SK-N-SH treated with all-trans-retinoic acid at 6 μM for 48 hours (cell line): ENCODE measurements around the gene ENAH.

Experiments
- ATAC-seq: fragments of 200-7000 bp; cut with Tn5 transposase; 3 replicates; pipeline ENCODE4 v1.9.1; 2020; ENCODE audit warnings: mild to moderate bottlenecking, moderate library complexity
- ARNTL ChIP-seq: fragments of 450-650 bp; formaldehyde crosslinking; IDR thresholded peaks from 2 replicates; pipeline ENCODE4 v1.5.0; 2020; ENCODE audit warnings: low read depth, mild to moderate bottlenecking, moderate library complexity, borderline replicate concordance
- BACH2 ChIP-seq: fragments of 250-450 bp; sonication (Bioruptor Pico); IDR thresholded peaks from 2 replicates; pipeline ENCODE4 v1.9.0; 2021; ENCODE audit warnings: mild to moderate bottlenecking, borderline replicate concordance
- CREB5 ChIP-seq: fragments of 250-450 bp; sonication (Bioruptor Pico); IDR thresholded peaks from 2 replicates; pipeline ENCODE4 v1.5.1; 2020; ENCODE audit warnings: low read depth, mild to moderate bottlenecking, moderate library complexity
- CSDC2 ChIP-seq: fragments of 250-450 bp; sonication (Bioruptor Pico); IDR thresholded peaks from 2 replicates; pipeline ENCODE4 v1.5.0; 2020; ENCODE audit warnings: mild to moderate bottlenecking, moderate library complexity
- CSRNP3 ChIP-seq: fragments of 250-450 bp; sonication (Bioruptor Pico); IDR thresholded peaks from 2 replicates; pipeline ENCODE4 v1.5.1; 2021; ENCODE audit warnings: mild to moderate bottlenecking, moderate library complexity
- ESRRG ChIP-seq: fragments of 250-450 bp; sonication (Bioruptor Pico); IDR thresholded peaks from 2 replicates; pipeline ENCODE4 v1.6.1; 2021; ENCODE audit warnings: mild to moderate bottlenecking
- GLIS3 ChIP-seq: fragments of 250-450 bp; sonication (Bioruptor Pico); IDR thresholded peaks from 2 replicates; pipeline ENCODE4 v1.5.0; 2020; ENCODE audit warnings: mild to moderate bottlenecking, moderate library complexity
- ISL1 ChIP-seq: fragments of 250-450 bp; sonication (Bioruptor Pico); IDR thresholded peaks from 2 replicates; pipeline ENCODE4 v2.1.2; 2022; ENCODE audit warnings: mild to moderate bottlenecking, moderate library complexity
- OSR1 ChIP-seq: fragments of 250-450 bp; sonication (Bioruptor Pico); IDR thresholded peaks from 2 replicates; pipeline ENCODE4 v1.8.0; 2022; ENCODE audit warnings: moderate library complexity, mild to moderate bottlenecking, inconsistent platforms
- PATZ1 ChIP-seq: fragments of 250-450 bp; sonication (Bioruptor Pico); IDR thresholded peaks from 2 replicates; pipeline ENCODE4 v1.8.0; 2020; ENCODE audit warnings: mild to moderate bottlenecking, moderate library complexity, borderline replicate concordance
- PPARA ChIP-seq: fragments of 250-450 bp; sonication (Bioruptor Pico); IDR thresholded peaks from 2 replicates; pipeline ENCODE4 v1.5.0; 2020; ENCODE audit warnings: mild to moderate bottlenecking, borderline replicate concordance
- RARB ChIP-seq: fragments of 250-450 bp; sonication (Bioruptor Pico); IDR thresholded peaks from 2 replicates; pipeline ENCODE4 v1.8.0; 2021; ENCODE audit warnings: mild to moderate bottlenecking, moderate library complexity
- SNAI2 ChIP-seq: fragments of 250-450 bp; sonication (Bioruptor Pico); IDR thresholded peaks from 2 replicates; pipeline ENCODE4 v1.5.0; 2020; ENCODE audit warnings: mild to moderate bottlenecking, moderate library complexity
- TCF4 ChIP-seq: fragments of 250-450 bp; sonication (Bioruptor Pico); IDR thresholded peaks from 2 replicates; pipeline ENCODE4 v1.8.0; 2021; ENCODE audit warnings: mild to moderate bottlenecking, moderate library complexity, borderline replicate concordance
- TOX ChIP-seq: fragments of 250-450 bp; sonication (Bioruptor Pico); IDR thresholded peaks from 2 replicates; pipeline ENCODE4 v1.8.0; 2021; ENCODE audit warnings: mild to moderate bottlenecking, moderate library complexity, borderline replicate concordance
- TSHZ2 ChIP-seq: fragments of 250-450 bp; sonication (Bioruptor Pico); IDR thresholded peaks from 2 replicates; pipeline ENCODE4 v1.5.0; 2020; ENCODE audit warnings: mild to moderate bottlenecking, moderate library complexity
- ZC3H10 ChIP-seq: fragments of 250-450 bp; sonication (Bioruptor Pico); IDR thresholded peaks from 2 replicates; pipeline ENCODE4 v1.5.1; 2021; ENCODE audit warnings: mild to moderate bottlenecking, moderate library complexity
- ZFP3 ChIP-seq: fragments of 250-450 bp; sonication (Bioruptor Pico); IDR thresholded peaks from 2 replicates; pipeline ENCODE4 v1.5.0; 2020; ENCODE audit warnings: mild to moderate bottlenecking, moderate library complexity
- ZFP30 ChIP-seq: fragments of 450-650 bp; formaldehyde crosslinking; IDR thresholded peaks from 2 replicates; pipeline ENCODE4 v1.5.0; 2022; ENCODE audit warnings: mild to moderate bottlenecking, moderate library complexity
- ZNF565 ChIP-seq: fragments of 450-650 bp; formaldehyde crosslinking; conservative IDR thresholded peaks from 2 replicates; pipeline ENCODE4 v1.5.0; 2020; ENCODE audit warnings: low read depth, mild to moderate bottlenecking, moderate library complexity

The ENAH gene

GRCh38 chr1:225681231-225681630 is 28.3 kb upstream of the ENAH start:
- ATAC-seq = no peak
- no peak for TF ChIP-seq ZC3H10 (CRISPR knock-in tag)
- no peak for TF ChIP-seq GLIS3 (CRISPR knock-in tag)

DNA sequence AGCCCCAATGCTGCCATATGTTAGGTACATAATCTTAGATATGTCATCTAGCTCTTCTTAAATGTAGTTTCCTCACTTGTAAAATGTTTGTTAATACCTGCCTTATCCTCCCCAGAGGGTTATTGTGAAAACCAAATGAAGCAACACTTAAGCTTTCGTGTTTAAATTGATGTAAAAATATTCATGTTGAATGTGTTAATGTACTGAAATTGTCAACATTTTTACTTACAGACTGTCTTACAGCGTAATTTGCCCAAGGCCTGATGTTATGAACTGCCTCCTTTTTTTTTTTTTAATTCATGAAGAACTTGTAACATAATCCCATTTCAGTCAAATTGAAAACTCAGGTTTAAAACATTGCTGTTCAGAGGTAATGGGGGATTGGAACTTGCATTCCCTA is 25.6 kb upstream of the ENAH start:
- ATAC-seq = no peak
- TF ChIP-seq ESRRG (CRISPR knock-in tag) = no peak
- TF ChIP-seq PATZ1 (CRISPR knock-in tag) = no peak
- no peak for TF ChIP-seq PPARA (CRISPR knock-in tag)
- TF ChIP-seq CREB5 (CRISPR knock-in tag) = no peak
- no peak for TF ChIP-seq SNAI2 (CRISPR knock-in tag)
- TF ChIP-seq ZFP3 = no peak
- TF ChIP-seq TSHZ2 (CRISPR knock-in tag) = no peak
- TF ChIP-seq ISL1 (CRISPR knock-in tag) = no peak

DNA sequence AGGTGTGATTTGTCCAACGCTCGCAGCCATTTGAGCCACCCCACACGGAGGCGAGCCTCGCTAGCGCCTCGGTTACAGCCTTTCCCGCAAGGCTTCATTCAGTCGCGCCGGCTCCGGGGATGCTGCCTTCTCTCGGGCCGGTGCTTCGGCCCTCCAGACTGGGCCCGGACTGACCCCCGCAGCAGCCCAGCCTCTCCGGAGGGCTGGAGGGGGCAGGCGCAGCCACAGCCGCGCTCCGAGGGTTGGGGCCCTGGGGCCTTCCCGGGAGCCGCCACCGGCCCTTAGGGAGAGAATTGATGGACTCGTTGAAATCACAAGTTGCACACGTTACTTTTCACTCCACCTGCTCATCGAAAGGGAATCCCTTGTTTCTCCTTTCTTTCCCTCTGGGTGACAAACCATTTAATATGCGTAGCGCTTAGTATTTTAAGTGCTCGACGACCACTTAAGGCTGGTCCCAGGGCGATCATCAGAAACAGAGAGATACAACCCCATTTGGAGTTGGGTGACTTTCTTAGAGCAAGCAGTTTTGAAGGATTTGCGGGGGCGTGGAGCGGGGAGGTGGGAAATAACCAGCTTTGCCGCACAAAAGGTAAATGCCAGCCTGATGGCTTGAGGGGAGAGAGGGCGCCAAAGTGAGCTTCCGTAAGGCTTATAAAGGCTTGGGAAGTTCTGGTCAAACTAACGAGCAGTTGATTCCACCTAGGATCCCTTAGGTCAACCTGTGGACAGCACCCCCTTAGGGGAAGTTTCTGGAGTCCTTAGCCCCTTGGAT is 24.6 kb upstream of the ENAH start:
- no peak for ATAC-seq

More for the DNA sequence above, 24.6 kb upstream of the ENAH start:
- TF ChIP-seq PPARA (CRISPR knock-in tag) (no peak), RARB (no peak), ISL1 (CRISPR knock-in tag) (no peak), CREB5 (CRISPR knock-in tag) (no peak), ZFP30 (no peak), ZNF565 (CRISPR knock-in tag) (no peak), ZC3H10 (CRISPR knock-in tag) (no peak), ARNTL (CRISPR knock-in tag) (no peak), TOX (no peak), CSRNP3 (CRISPR knock-in tag) (no peak), TSHZ2 (CRISPR knock-in tag) (no peak), ZFP3 (no peak), OSR1 (CRISPR knock-in tag) (no peak), BACH2 (CRISPR knock-in tag) (no peak), TCF4 (CRISPR knock-in tag) (no peak), GLIS3 (CRISPR knock-in tag) (no peak), SNAI2 (CRISPR knock-in tag) (no peak), CSDC2 (CRISPR knock-in tag) (no peak)
